Astrocyte (in vitro differentiated cells and primary cell): ENCODE data around the gene LEMD2.

Source experiments
- EZH2 ChIP-seq: IDR thresholded peaks from 2 replicates; pipeline ENCODE4 v1.6.1; 2012; ENCODE audit warnings: mild to moderate bottlenecking, low read length, inconsistent platforms; ENCODE audit not compliant: insufficient read depth
- TF ChIP-seq, protein P1 (sequence below): IDR thresholded peaks from 2 replicates; pipeline ENCODE4 v1.5.1; 2011; ENCODE audit warnings: low read depth, mild to moderate bottlenecking, inconsistent platforms, low read length, moderate library complexity; ENCODE audit not compliant: insufficient read depth

DNA sequence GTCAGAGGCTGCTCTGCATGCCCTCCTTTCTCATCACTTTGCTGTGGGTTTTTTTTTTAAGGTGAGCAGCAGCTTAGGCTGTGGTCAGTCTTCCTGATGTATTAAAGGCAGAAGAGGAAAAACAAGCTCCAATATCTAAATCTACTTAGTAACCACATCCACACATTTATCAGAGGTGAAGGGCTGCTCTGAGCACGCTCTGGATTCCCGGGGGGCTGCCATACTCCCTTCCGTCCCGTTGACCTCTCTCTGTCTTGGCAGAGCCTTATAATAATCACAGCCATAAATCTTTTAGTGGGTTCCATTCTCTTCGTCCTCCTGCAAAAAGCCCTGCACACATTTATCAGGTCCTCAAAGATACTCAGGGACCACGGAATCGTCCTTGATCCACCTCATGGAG, 2.7 kb upstream of the LEMD2 start:
- TF ChIP-seq, protein P1, sequence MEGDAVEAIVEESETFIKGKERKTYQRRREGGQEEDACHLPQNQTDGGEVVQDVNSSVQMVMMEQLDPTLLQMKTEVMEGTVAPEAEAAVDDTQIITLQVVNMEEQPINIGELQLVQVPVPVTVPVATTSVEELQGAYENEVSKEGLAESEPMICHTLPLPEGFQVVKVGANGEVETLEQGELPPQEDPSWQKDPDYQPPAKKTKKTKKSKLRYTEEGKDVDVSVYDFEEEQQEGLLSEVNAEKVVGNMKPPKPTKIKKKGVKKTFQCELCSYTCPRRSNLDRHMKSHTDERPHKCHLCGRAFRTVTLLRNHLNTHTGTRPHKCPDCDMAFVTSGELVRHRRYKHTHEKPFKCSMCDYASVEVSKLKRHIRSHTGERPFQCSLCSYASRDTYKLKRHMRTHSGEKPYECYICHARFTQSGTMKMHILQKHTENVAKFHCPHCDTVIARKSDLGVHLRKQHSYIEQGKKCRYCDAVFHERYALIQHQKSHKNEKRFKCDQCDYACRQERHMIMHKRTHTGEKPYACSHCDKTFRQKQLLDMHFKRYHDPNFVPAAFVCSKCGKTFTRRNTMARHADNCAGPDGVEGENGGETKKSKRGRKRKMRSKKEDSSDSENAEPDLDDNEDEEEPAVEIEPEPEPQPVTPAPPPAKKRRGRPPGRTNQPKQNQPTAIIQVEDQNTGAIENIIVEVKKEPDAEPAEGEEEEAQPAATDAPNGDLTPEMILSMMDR, result no peak
- TF ChIP-seq EZH2, result no peak
